NCI-H2196 (cell line): ENCODE results near the gene TLR3.
"Not testable (repeated sequence)": the region's sequence is repeated elsewhere in the genome, so short reads cannot be mapped to it uniquely, and the experiment has no call there.

Experiments used
- DNase-seq: peaks from one replicate; lab custom pipeline; 2025; ENCODE audit not compliant: unreplicated experiment; lab: John Stamatoyannopoulos, UW

TLR3 gene

DNA sequence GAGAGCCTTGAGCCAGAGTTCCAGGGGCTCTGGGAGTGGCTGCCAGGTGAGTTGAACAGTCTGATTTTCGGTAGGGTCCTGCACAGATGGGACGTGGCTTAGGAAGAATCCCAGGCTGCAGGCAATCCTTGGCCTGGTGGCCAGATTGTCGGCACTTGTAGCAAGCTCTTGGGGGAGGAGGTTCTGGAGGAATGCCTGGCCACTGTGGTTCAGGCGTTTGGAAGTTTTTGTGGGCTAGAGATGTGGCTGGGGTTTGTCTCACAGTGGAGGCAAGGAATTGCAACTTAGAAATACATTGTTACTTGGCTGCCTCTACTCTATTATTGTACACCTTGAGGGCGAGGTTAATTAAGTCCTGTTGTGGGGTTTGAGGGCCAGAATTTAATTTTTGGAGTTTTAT lies 21.5 kb upstream of the TLR3 start:
- not testable (repeated sequence) for DNase-seq

- not testable (repeated sequence) for DNase-seq
These were observed 18.8 kb upstream of the TLR3 start for GRCh38 chr4:186050135-186050534.

GRCh38 chr4:186051096-186051495 lies 17.9 kb upstream of the TLR3 start:
- no peak for DNase-seq

- DNase-seq = no peak
These were observed 10.5 kb upstream of the TLR3 start for GRCh38 chr4:186058253-186058979.

GRCh38 chr4:186058980-186059316 lies 10.0 kb upstream of the TLR3 start:
- DNase-seq = no peak

- DNase-seq = no peak
These were observed 7.0 kb upstream of the TLR3 start for GRCh38 chr4:186061921-186062320.

- DNase-seq = peak; percentile 7
These were observed 1.1 kb upstream of the TLR3 start for GRCh38 chr4:186067757-186068385.

DNA sequence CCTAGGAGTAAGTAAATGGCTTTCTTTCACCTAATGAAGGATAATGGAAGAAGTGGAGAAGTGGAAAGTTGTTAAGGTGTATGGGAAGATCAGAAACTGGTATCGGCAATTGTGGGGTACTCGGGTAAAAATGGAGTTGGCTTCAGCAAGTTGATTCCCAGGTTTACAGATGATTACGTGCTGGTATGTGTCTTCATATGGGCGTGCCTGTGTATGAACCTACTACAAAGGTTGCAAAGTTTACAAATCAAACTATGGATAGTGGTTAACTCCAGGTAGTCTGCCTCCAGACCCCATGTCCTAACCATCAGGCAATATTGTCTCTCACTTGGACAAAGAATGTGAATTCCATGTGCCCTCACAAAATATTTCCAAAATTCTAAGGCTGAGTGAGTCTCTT lies 773 bp downstream of the TLR3 start:
- DNase-seq = no peak

- no peak for DNase-seq
These were observed 3.6 kb downstream of the TLR3 start for GRCh38 chr4:186072516-186072915.

DNA sequence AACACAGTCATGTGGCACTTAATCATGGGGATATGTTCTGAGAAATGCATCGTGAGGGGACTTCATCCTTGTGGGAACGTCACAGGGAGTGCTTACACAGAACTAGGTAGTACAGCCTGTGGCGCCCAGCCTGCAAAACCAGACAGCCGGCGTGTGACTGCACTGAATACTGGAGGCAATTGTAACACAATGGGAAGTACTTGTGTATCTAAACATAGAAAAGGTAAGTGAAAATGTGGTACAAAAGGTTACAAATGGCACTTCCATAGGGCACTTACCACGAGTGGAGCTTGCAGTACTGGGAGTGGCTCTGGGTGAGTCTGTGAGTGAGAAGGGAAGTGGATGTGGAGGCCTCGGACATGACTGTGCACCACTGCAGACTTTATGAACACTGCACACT lies 5.2 kb downstream of the TLR3 start:
- no peak for DNase-seq

- DNase-seq = no peak
These were observed 10.2 kb downstream of the TLR3 start for GRCh38 chr4:186078981-186079638.

DNA sequence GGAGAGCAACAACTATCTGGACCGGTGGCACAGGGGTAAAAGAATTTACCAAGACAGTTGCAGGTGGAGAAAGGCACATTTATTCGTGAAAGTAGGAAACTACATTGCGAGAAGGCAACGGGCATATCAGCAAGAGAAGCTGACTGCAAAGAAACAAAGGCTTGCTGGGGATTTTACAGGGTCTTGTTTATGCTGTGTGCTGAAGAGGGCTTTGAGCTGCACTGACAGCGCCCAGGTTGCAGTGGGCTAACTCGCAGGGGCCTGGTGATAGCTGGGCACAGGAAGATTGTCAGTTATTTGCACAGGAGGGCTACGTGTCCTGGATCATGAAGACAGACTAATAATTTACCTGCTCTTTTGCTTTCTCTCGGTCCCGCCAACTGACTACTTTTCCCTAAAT lies 10.7 kb downstream of the TLR3 start:
- DNase-seq = no peak

DNA sequence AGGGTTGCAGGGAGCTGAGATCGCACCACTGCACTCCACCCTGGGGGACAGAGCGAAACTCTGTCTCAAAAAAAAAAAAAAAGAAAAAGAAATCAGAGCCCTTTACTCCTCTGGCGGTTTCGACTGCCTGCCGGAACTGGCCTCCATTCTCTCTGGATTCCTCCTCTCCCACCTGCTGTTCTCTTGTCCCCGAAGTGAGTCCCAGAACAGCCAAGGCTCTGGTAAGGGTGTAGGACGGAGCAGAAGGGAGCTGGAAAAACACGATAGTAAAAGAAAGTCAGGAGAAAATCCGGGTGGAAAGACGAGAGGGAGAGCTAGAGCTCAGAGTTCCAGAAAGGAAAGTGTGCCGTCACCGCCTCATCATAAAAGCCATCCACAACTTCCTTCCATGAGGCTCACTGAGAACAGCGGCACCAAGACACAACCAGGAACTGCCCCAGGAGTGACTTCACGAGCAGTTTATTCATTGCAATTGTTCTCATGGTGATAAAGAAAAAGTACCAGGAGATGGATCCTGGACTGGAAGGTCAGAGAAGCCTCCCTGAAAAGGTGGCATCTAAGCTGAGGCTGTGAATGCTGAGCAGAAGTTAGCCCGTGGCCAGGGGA lies 12.3 kb downstream of the TLR3 start:
- DNase-seq = no peak

- no peak for DNase-seq
These were observed 13.3 kb downstream of the TLR3 start for GRCh38 chr4:186082221-186082620.

DNA sequence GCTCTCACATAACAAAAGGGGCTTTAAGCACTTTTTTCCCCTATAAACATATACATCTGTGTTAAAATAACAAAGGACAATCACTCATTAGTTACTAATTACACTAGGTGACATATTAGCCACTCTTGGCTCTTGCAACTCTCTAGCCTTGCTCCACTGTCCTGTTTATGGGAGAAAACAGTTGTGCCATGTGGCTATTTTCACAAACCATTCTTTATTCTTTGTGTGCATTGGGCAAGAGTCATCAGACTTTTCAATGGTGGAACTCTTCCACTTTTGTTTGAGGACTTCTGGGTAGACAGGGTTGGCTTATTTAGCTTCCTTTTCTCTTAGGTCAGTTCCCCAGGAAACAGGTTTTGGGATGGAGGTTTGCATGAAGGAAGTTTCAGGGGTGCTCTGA lies 19.6 kb downstream of the TLR3 start:
- no peak for DNase-seq

GRCh38 chr4:186092296-186092695 lies 23.3 kb downstream of the TLR3 start:
- DNase-seq = no peak

GRCh38 chr4:186095406-186095805 lies 26.4 kb downstream of the TLR3 start:
- no peak for DNase-seq

DNA sequence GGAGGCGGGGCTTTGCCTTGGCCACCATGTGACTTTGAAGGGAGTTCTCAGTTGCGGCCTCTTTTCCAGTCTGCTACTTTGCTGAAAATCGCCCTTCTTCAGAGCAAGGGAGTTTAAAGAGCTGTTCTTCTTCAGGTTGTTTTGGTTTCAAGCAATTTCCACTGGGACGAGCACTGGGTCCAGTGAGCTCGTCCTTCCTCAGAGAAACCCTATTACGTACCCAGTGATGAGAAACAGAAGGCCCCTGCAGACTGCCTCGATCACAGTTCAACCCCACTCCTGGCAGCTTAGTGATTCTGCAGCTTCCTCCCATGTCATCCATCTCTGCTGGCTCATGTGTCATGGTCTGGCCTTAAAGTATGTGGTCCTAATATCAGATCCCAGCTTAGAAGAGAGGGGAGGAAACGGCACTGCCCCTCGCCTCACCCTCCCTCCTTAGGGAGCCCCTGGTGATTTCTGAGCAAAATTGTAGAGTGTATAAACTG lies 27.8 kb downstream of the TLR3 start:
- no peak for DNase-seq

GRCh38 chr4:186097386-186097785 lies 28.4 kb downstream of the TLR3 start:
- DNase-seq = no peak

GRCh38 chr4:186102931-186103330 lies 34.0 kb downstream of the TLR3 start:
- no peak for DNase-seq

GRCh38 chr4:186104114-186104889 lies 35.3 kb downstream of the TLR3 start, which contains the start of gene FAM149A:
FAM149A (plus strand) TSS chr4:186104704.
- peak; percentile 32 for DNase-seq
